K562 (cell line): Measurements from ENCODE around the gene EMC8. TPM values are rescaled to one million over a fixed set of nuclear protein-coding genes. Genes with fewer than 3 reads are reported as not detected.
A peak's percentile ranks its signal among the peaks of the same experiment; 100 is the strongest.

Experiments used
- ATF1 ChIP-seq, 2 experiments: fragments of 450-650 bp in 1 of 2; IDR thresholded peaks; 2 replicates each; pipeline ENCODE4 v1.6.1; 2016; ENCODE audit warnings: missing compliant biosample characterization in 1 of 2, missing genetic modification characterization in 1 of 2
- BACH1 ChIP-seq: fragments of 200-800 bp; sonication (Bioruptor generic); IDR thresholded peaks from 2 replicates; pipeline ENCODE4 v1.6.1; 2016; ENCODE audit warnings: missing genetic modification characterization, missing compliant biosample characterization
- CBX1 ChIP-seq: sonication (generic); IDR thresholded peaks from 2 replicates; pipeline ENCODE4 v1.6.1; 2016; ENCODE audit warnings: antibody characterized with exemption, low read depth, mild to moderate bottlenecking
- ETV5 ChIP-seq: sonication (generic); formaldehyde crosslinking; IDR thresholded peaks from 2 replicates; pipeline ENCODE4 v1.4.0; 2020; ENCODE audit warnings: low read depth, mild to moderate bottlenecking, missing genetic modification reagents
- FOXJ2 ChIP-seq: fragments of 200-800 bp; sonication (Bioruptor generic); IDR thresholded peaks from 2 replicates; pipeline ENCODE4 v1.6.1; 2016; ENCODE audit warnings: missing genetic modification characterization, missing compliant biosample characterization
- FOXM1 ChIP-seq, 2 experiments: fragments of 450-650 bp in 1 of 2; sonication (generic) in 1 of 2; formaldehyde crosslinking in 1 of 2; IDR thresholded peaks; 2 replicates each; pipeline versions ENCODE4 v1.6.1 to v1.9.0; 2017 to 2022; ENCODE audit warnings: low read depth in 2 of 2, mild to moderate bottlenecking in 2 of 2, missing genetic modification reagents in 1 of 2, moderate library complexity in 1 of 2
- HCFC1 ChIP-seq: IDR thresholded peaks from 2 replicates; pipeline ENCODE4 v1.6.1; 2012; ENCODE audit warnings: low read depth, low read length, improper control_type of control experiment
- HNRNPLL ChIP-seq: fragments of 200-400 bp; formaldehyde crosslinking; IDR thresholded peaks from 2 replicates; pipeline ENCODE4 v1.6.1; 2017; ENCODE audit warnings: low read length, low read depth, mild to moderate bottlenecking; ENCODE audit not compliant: poor library complexity, severe bottlenecking
- JUND ChIP-seq, 2 experiments: IDR thresholded peaks; 2 replicates in 1 of 2; 3 replicates in 1 of 2; pipeline ENCODE4 v1.6.1; 2011; ENCODE audit warnings: borderline replicate concordance in 2 of 2, low read depth in 2 of 2, low read length in 2 of 2, improper control_type of control experiment in 1 of 2, missing biosample characterization in 1 of 2, missing genetic modification characterization in 1 of 2, missing genetic modification reagents in 1 of 2
- PHTF2 ChIP-seq: fragments of 250-450 bp; sonication (Bioruptor Pico); IDR thresholded peaks from 2 replicates; pipeline ENCODE4 v1.5.0; 2021; ENCODE audit warnings: mild to moderate bottlenecking
- RBFOX2 ChIP-seq: fragments of 200-400 bp; formaldehyde crosslinking; IDR thresholded peaks from 2 replicates; pipeline ENCODE4 v1.6.1; 2017; ENCODE audit warnings: low read depth, mild to moderate bottlenecking, low read length, moderate library complexity
- SAFB ChIP-seq: fragments of 200-400 bp; formaldehyde crosslinking; IDR thresholded peaks from 2 replicates; pipeline ENCODE4 v1.6.1; 2017; ENCODE audit warnings: low read depth, low read length, borderline replicate concordance
- SMAD1 ChIP-seq: fragments of 150-350 bp; IDR thresholded peaks from 2 replicates; pipeline ENCODE4 v1.6.1; 2014; ENCODE audit warnings: low read length, low read depth; ENCODE audit not compliant: partially characterized antibody
- YY1 ChIP-seq, 3 experiments: IDR thresholded peaks; 2 replicates each; pipeline ENCODE4 v1.6.1; 2011; ENCODE audit warnings: low read length in 2 of 3, mild to moderate bottlenecking in 2 of 3, moderate library complexity in 2 of 3, borderline replicate concordance in 1 of 3, control low read depth in 1 of 3, low read depth in 1 of 3; ENCODE audit not compliant: insufficient read depth in 3 of 3, insufficient replicate concordance in 2 of 3, control insufficient read depth in 1 of 3, insufficient read length in 1 of 3; ENCODE audit errors: extremely low read depth in 1 of 3
- ZC3H4 ChIP-seq: sonication (generic); formaldehyde crosslinking; IDR thresholded peaks from 2 replicates; pipeline ENCODE4 v1.9.0; 2021; ENCODE audit warnings: missing genetic modification reagents, borderline replicate concordance
- ZNF143 ChIP-seq: sonication (generic); formaldehyde crosslinking; IDR thresholded peaks from 2 replicates; pipeline ENCODE4 v1.9.0; 2022; ENCODE audit warnings: mild to moderate bottlenecking, missing genetic modification reagents
- ZNF232 ChIP-seq: sonication (generic); formaldehyde crosslinking; IDR thresholded peaks from 2 replicates; pipeline ENCODE4 v1.8.0; 2022; ENCODE audit warnings: mild to moderate bottlenecking, missing genetic modification reagents
- ZNF583 ChIP-seq: fragments of 250-450 bp; sonication (Bioruptor Pico); IDR thresholded peaks from 2 replicates; pipeline ENCODE4 v1.4.0; 2020
- polyA plus RNA-seq, 8 experiments: library from polyadenylated mRNA; depleted of rRNA in 4 of 8; stranded (reverse) in 5 of 8; unstranded in 3 of 8; fragments of >200 nt; fragmentation: Nextera tagmentation in 2 of 8; fragmentation: Illumina TruSeq in 1 of 8; extraction: Ambion mirVana in 2 of 8; extraction: Trizol in 1 of 8; gene quantifications; 2 replicates each; pipeline versions ENCODE4 v1.2.1 to v1.2.3, GENCODE V29; 2011 to 2014; ENCODE audit warnings: inconsistent platforms in 1 of 8, missing spikeins in 1 of 8
- total RNA-seq, 7 experiments: library from RNA; depleted of rRNA in 6 of 7; stranded (reverse); fragments of >200 nt in 6 of 7; fragmentation: Illumina TruSeq in 2 of 7; extraction: Trizol in 2 of 7; gene quantifications; 2 replicates each; pipeline versions ENCODE4 v1.2.1 to v1.2.3, GENCODE V29; 2011 to 2021; ENCODE audit warnings: low replicate concordance in 1 of 7
- TF ChIP-seq, protein P1 (sequence below), 2 experiments: fragments of 450-650 bp; conservative IDR thresholded peaks; 2 replicates each; pipeline ENCODE4 v1.6.1; 2017; ENCODE audit warnings: mild to moderate bottlenecking in 2 of 2, moderate library complexity in 2 of 2
- TF ChIP-seq, protein P2 (sequence below): fragments of 250-450 bp; sonication (Bioruptor Pico); IDR thresholded peaks from 2 replicates; pipeline ENCODE4 v1.8.0; 2022; ENCODE audit warnings: inconsistent platforms, mild to moderate bottlenecking, moderate library complexity, borderline replicate concordance
- TF ChIP-seq, protein P3 (sequence below): fragments of 450-650 bp; IDR thresholded peaks from 2 replicates; pipeline ENCODE4 v1.6.1; 2017; ENCODE audit warnings: antibody characterized with exemption

EMC8 gene
- total and polyA plus RNA-seq, 9 of the 15 experiments (the other 6 are each of a cell fraction or from before 2014, with no cell fraction given): 11.4 to 81.8 (median 48.6) TPM

DNA sequence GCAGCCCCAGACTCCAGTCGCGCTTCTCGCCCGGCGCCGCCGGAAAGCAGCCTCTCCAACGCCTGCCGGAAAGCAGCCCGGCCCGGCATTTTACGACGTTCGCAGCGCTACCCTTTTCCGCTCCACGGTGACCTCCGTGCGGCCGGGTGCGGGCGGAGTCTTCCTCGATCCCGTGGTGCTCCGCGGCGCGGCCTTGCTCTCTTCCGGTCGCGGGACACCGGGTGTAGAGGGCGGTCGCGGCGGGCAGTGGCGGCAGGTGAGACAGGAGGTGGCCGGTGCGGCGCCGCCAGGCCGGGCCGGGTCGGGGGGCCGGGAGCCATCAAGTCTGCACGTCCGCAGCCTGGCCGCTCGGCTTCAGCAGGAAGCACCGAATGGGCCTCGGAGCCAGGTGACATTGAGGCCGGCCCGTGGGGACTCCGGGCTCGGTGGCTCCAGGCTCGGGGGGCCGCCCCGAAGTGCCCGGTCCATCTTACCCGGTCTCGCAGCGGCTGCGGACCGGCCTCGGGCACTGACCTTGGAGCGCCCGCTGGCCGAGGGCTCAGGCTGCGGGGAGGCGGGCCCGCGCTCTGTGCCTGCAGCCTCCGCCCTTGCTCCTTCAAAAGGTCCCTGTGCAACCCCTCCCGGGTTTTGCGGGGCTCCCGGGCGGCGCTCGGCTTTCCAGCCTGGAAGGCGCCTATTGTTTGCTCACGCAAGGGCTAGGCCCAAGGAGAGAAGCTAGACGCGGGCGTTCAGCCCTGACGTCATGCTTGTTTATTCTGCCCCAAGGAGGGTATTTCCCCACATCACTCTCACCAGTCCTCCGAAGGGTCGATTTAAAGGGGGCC is at the start of gene EMC8, which contains the start of gene COX4I1 (continued):
- peak; percentile 58; the same call in 1 of the 2 replicates for TF ChIP-seq CBX1
- TF ChIP-seq ZNF143 (CRISPR knock-in tag): peak; percentile 77
- peak; percentile 59; the same call in 1 of the 2 replicates for TF ChIP-seq JUND (IDR thresholded peaks at IDR 0.05; ENCODE audit: borderline replicate concordance, low read depth, low read length)
- 0 out of 3 replicates have a peak, but pooled peaks have one; percentile 49 for TF ChIP-seq JUND (tag; IDR thresholded peaks at IDR 0.05; ENCODE audit: borderline replicate concordance, low read depth, low read length)
- TF ChIP-seq, protein P1, sequence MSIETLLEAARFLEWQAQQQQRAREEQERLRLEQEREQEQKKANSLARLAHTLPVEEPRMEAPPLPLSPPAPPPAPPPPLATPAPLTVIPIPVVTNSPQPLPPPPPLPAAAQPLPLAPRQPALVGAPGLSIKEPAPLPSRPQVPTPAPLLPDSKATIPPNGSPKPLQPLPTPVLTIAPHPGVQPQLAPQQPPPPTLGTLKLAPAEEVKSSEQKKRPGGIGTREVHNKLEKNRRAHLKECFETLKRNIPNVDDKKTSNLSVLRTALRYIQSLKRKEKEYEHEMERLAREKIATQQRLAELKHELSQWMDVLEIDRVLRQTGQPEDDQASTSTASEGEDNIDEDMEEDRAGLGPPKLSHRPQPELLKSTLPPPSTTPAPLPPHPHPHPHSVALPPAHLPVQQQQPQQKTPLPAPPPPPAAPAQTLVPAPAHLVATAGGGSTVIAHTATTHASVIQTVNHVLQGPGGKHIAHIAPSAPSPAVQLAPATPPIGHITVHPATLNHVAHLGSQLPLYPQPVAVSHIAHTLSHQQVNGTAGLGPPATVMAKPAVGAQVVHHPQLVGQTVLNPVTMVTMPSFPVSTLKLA (conservative IDR thresholded peaks at IDR 0.05): peak; percentile 76 to 86
- no peak for TF ChIP-seq FOXM1 (IDR thresholded peaks at IDR 0.05; ENCODE audit: low read depth)
- peak; percentile 90 for TF ChIP-seq FOXM1 (CRISPR knock-in tag; IDR thresholded peaks at IDR 0.05; ENCODE audit: low read depth)
- no peak for TF ChIP-seq BACH1 (tag)
- no peak for TF ChIP-seq ZC3H4 (CRISPR knock-in tag)
- TF ChIP-seq, protein P2, sequence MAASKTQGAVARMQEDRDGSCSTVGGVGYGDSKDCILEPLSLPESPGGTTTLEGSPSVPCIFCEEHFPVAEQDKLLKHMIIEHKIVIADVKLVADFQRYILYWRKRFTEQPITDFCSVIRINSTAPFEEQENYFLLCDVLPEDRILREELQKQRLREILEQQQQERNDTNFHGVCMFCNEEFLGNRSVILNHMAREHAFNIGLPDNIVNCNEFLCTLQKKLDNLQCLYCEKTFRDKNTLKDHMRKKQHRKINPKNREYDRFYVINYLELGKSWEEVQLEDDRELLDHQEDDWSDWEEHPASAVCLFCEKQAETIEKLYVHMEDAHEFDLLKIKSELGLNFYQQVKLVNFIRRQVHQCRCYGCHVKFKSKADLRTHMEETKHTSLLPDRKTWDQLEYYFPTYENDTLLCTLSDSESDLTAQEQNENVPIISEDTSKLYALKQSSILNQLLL (CRISPR knock-in tag): no peak
- TF ChIP-seq SMAD1: no peak
- peak; percentile 98 for TF ChIP-seq RBFOX2
- peak; percentile 70 for TF ChIP-seq HNRNPLL
- TF ChIP-seq ZNF583: no peak
- peak; percentile 86; the same call in 1 of the 2 replicates for TF ChIP-seq ZNF232
- TF ChIP-seq HCFC1: peak; percentile 69
- TF ChIP-seq ETV5 (CRISPR knock-in tag): peak; percentile 96
- TF ChIP-seq PHTF2: no peak
- peak in 2 of 3 experiments; percentile 56 to 59 for TF ChIP-seq YY1 (IDR thresholded peaks at IDR 0.05; ENCODE audit: borderline replicate concordance in 1 of 3, control insufficient read depth in 1 of 3, extremely low read depth in 1 of 3, insufficient read depth in 3 of 3, insufficient read length in 1 of 3, insufficient replicate concordance in 2 of 3, low read depth in 1 of 3, low read length in 2 of 3)
- TF ChIP-seq FOXJ2 (tag): peak; percentile 45; the same call in 1 of the 2 replicates
- TF ChIP-seq, protein P3, sequence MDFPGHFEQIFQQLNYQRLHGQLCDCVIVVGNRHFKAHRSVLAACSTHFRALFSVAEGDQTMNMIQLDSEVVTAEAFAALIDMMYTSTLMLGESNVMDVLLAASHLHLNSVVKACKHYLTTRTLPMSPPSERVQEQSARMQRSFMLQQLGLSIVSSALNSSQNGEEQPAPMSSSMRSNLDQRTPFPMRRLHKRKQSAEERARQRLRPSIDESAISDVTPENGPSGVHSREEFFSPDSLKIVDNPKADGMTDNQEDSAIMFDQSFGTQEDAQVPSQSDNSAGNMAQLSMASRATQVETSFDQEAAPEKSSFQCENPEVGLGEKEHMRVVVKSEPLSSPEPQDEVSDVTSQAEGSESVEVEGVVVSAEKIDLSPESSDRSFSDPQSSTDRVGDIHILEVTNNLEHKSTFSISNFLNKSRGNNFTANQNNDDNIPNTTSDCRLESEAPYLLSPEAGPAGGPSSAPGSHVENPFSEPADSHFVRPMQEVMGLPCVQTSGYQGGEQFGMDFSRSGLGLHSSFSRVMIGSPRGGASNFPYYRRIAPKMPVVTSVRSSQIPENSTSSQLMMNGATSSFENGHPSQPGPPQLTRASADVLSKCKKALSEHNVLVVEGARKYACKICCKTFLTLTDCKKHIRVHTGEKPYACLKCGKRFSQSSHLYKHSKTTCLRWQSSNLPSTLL: no peak
- TF ChIP-seq SAFB: no peak
- TF ChIP-seq ATF1 (CRISPR knock-in tag; IDR thresholded peaks at IDR 0.05): no peak
- TF ChIP-seq ATF1 (tag; IDR thresholded peaks at IDR 0.05): peak; percentile 69
